ENCODE measurements around the gene UBE2L3. TPM values are rescaled to one million over a fixed set of nuclear protein-coding genes. Genes with fewer than 3 reads are reported as not detected.

The UBE2L3 gene
- 22.9 and 24.6 TPM in 2 replicates for total RNA-seq

GRCh38 chr22:21567456-21568346, at the start of gene UBE2L3:
UBE2L3 (plus strand) TSS chr22:21567714; CDS start chr22:21567745, 31 bp downstream.

GRCh38 chr22:21551361-21551760, 16.2 kb upstream of the UBE2L3 start, which contains the start of gene RIMBP3C:
RIMBP3C (minus strand) TSS chr22:21551461; CDS start chr22:21550976, 485 bp downstream.

GRCh38 chr22:21629255-21630149, 62.0 kb downstream of the UBE2L3 start, which contains the start of gene YDJC:
YDJC (minus strand) TSS chr22:21630022; CDS start chr22:21630014, 8 bp downstream.

GRCh38 chr22:21632237-21632895, 64.9 kb downstream of the UBE2L3 start, which contains the start of gene CCDC116:
CCDC116 (plus strand) TSS chr22:21632760; CDS start chr22:21633182, 422 bp downstream.

GRCh38 chr22:21641789-21642583, 74.5 kb downstream of the UBE2L3 start, which contains the start of gene SDF2L1:
SDF2L1 (plus strand) TSS chr22:21642302; CDS start chr22:21642337, 35 bp downstream.

Other genes starting within 250 kb of the UBE2L3 start
- gene RIMBP3B, start 184.0 kb upstream of the UBE2L3 start, total RNA-seq, result 0.20 and 0.23 TPM in 2 replicates
- gene HIC2, start 150.3 kb upstream of the UBE2L3 start, total RNA-seq, result 3.3 and 3.8 TPM in 2 replicates
- gene TMEM191C, start 100.3 kb upstream of the UBE2L3 start, total RNA-seq, result 0.36 and 1.1 TPM in 2 replicates
- 0.20 TPM in 1 of 2 replicates, not detected in the other for gene RIMBP3C, start 16.3 kb upstream of the UBE2L3 start, total RNA-seq
- 8.5 and 12.9 TPM in 2 replicates for gene YDJC, start 62.3 kb downstream of the UBE2L3 start, total RNA-seq
- 0.20 and 0.26 TPM in 2 replicates for gene CCDC116, start 65.0 kb downstream of the UBE2L3 start, total RNA-seq
- 20.9 and 22.8 TPM in 2 replicates for gene SDF2L1, start 74.6 kb downstream of the UBE2L3 start, total RNA-seq
- 20.3 and 24.8 TPM in 2 replicates for gene PPIL2, start 98.3 kb downstream of the UBE2L3 start, total RNA-seq
- 1.2 and 1.6 TPM in 2 replicates for gene YPEL1, start 168.1 kb downstream of the UBE2L3 start, total RNA-seq

Data from smooth muscle cell of the pulmonary artery (primary cell).